Measurements from ENCODE around the gene NEO1.

NEO1 gene

DNA sequence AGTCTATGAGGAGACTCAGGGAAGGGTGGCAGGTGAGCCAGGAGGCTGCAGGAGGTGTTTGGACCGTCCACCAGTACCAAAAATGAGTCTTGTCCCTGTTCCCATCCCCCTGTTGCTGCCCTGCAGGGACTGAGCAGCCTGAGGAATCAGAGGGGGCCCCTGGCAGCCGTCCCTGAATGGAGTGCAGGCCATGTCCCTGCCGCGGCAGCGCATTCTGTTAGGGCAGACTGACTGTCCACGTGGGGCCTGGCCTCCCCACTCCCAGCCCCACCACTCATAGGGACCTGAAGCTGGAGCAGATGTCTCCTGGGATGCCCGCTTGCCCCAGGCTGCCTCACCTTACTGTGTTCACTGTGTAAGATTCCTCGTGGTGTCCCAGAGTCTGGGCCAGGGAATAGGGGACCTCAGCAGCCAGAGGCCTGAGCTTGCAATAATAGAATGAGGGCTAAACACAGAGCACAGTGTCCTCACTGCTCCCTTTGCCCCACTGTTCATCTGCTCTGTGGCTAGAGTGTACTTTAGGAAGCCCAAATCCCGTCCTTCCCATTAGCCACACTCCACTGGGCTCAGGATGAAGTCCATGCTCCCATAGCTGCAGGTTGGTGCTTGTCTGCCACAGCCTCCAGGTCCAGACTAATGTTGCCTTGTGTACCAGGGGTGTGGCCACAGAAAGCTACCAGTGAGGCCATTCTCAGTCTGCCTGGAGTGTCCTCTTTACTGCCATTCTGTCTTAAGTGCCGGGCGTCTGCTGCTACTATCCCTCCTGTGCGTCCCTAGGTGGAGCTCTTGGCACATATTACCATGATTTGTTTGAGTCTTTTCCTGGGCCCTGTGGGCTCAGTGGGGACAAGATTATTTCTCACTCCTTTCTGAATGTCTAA, 253.3 kb downstream of the NEO1 start:
- TF ChIP-seq, protein P1, sequence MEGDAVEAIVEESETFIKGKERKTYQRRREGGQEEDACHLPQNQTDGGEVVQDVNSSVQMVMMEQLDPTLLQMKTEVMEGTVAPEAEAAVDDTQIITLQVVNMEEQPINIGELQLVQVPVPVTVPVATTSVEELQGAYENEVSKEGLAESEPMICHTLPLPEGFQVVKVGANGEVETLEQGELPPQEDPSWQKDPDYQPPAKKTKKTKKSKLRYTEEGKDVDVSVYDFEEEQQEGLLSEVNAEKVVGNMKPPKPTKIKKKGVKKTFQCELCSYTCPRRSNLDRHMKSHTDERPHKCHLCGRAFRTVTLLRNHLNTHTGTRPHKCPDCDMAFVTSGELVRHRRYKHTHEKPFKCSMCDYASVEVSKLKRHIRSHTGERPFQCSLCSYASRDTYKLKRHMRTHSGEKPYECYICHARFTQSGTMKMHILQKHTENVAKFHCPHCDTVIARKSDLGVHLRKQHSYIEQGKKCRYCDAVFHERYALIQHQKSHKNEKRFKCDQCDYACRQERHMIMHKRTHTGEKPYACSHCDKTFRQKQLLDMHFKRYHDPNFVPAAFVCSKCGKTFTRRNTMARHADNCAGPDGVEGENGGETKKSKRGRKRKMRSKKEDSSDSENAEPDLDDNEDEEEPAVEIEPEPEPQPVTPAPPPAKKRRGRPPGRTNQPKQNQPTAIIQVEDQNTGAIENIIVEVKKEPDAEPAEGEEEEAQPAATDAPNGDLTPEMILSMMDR (IDR thresholded peaks at IDR 0.05; ENCODE audit: control insufficient read depth, insufficient read depth, low read depth, low read length, missing control alignments), result peak; percentile 81
- DNase-seq (ENCODE audit: low read depth), result no peak
- H3K4me3 ChIP-seq (ENCODE audit: control insufficient read depth, low read depth, low read length), result no peak overlapping the region

GRCh38 chr15:73308305-73308704, 256.0 kb downstream of the NEO1 start:
- H3K4me3 ChIP-seq (ENCODE audit: control insufficient read depth, low read depth, low read length), result no peak overlapping the region
- DNase-seq (ENCODE audit: low read depth), result no peak
- TF ChIP-seq, protein P1 (IDR thresholded peaks at IDR 0.05; ENCODE audit: control insufficient read depth, insufficient read depth, low read depth, low read length, missing control alignments), result no peak

DNA sequence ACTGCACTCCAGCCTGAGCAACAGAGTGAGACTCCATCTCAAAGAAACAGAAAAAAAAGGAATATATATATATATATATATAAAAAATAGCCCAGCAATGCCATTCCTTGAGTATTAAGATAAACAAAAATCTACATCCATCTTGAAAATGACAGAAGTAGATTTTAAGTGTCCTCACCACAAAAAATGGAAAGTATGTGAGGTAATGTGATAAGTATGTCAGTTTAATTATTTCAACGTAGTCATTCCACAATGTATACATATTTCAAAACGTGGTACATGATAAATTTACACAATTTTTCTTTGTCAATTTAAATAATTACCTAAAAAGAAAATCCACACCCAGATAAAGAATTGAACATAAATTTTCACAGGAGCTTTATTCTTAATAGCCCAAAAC, 261.6 kb downstream of the NEO1 start:
- H3K4me3 ChIP-seq (ENCODE audit: control insufficient read depth, low read depth, low read length), result no peak overlapping the region
- TF ChIP-seq, protein P1 (IDR thresholded peaks at IDR 0.05; ENCODE audit: control insufficient read depth, insufficient read depth, low read depth, low read length, missing control alignments), result no peak
- no peak for DNase-seq (ENCODE audit: low read depth)

- DNase-seq (ENCODE audit: low read depth), result no peak
- TF ChIP-seq, protein P1 (IDR thresholded peaks at IDR 0.05; ENCODE audit: control insufficient read depth, insufficient read depth, low read depth, low read length, missing control alignments), result no peak
Observed at GRCh38 chr15:73317651-73318462, 265.6 kb downstream of the NEO1 start.

DNA sequence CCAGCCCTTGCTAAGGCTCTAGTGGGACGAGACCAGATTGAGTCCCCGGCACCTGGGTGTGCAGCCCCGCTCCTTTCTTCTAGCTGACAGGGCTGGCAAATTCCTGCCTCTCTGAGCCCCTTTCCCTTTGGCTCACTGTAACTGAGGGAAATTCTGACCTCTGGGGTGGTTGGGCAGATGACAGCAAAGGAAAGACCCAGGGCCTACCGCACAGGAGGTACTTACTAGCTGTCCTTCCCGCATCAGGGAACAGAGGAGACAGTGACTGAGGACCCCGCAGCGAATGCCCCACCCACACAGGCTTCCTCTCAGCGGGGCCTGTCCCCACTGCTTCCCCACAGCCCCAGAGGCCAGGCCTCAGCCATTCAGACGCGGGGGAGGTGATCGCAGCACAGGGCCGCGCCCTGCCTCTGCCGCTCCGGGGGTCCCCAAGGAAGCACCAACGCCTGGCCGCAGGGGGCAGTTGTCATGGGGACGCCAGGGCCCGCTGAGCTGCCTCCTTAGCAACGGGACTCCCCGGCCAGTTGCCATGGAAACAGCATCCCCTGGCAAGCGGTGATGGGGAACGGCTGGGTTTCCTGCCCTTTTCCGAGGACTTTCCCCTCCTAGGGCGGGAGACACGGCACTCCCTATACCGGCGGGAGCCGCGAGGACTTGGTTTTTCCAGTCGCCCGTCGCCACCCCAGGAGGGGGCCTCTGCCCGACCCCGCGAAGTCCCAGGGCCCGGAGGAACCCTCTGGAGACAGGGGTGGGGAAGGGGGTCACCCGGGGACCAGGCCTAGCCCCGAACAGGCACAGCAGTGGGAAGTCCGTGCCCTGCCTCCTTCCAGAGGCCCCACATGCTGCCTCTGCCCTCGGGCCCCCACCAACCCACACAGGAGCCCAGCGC, 266.4 kb downstream of the NEO1 start:
- TF ChIP-seq, protein P1 (IDR thresholded peaks at IDR 0.05; ENCODE audit: control insufficient read depth, insufficient read depth, low read depth, low read length, missing control alignments), result no peak
- no peak for DNase-seq (ENCODE audit: low read depth)
- no peak overlapping the region for H3K4me3 ChIP-seq (ENCODE audit: control insufficient read depth, low read depth, low read length)

More at GRCh38 chr15:73317651-73318462, 265.6 kb downstream of the NEO1 start:
- no peak overlapping the region for H3K4me3 ChIP-seq (ENCODE audit: control insufficient read depth, low read depth, low read length)
